ENCODE data around the gene OR10G2. TPM values are rescaled to one million over a fixed set of nuclear protein-coding genes. Genes with fewer than 3 reads are reported as not detected.
"Not testable (repeated sequence)": the region's sequence is repeated elsewhere in the genome, so short reads cannot be mapped to it uniquely, and the experiment has no call there.

OR10G2 gene
- total and polyA plus RNA-seq, 2 experiments from 2014 or later: not detected

DNA sequence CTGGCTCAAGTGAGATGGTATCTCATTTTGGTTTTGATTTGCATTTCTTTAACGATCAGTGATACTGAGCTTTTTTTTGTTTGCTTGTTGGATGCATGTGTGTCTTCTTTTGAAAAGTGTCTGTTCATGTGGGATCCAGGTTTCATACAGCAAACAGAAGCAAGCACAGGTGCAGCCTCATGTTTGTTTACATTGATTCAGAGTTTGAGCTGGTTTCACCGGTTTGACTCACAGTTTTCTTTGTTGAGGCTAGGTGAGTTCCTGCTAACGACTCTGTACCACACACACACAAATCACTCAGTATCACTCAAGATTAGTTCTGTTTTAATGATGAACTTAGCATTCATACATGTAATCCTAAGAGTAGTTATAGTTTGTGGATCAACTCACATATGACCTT is 3.7 kb downstream of the OR10G2 start:
- H3K27ac ChIP-seq: no peak overlapping the region
- H3K27me3 ChIP-seq: no peaks in the 10 kb centered on the region
- H3K4me3 ChIP-seq: no peak overlapping the region

GRCh38 chr14:21630503-21630902 is 4.2 kb downstream of the OR10G2 start:
- DNase-seq (ENCODE audit: low read depth in 1 of 2, low spot score in 1 of 2); H3K4me1 ChIP-seq (ENCODE audit: low read depth); H3K36me3 ChIP-seq; H3K9me3 ChIP-seq (ENCODE audit: low read depth); H3K27ac ChIP-seq; H3K4me3 ChIP-seq; H3K27me3 ChIP-seq: not testable (repeated sequence)

More for the DNA sequence above, 3.7 kb downstream of the OR10G2 start:
- Histone ChIP-seq H3K4me1 (ENCODE audit: low read depth) (no peaks in the 10 kb centered on the region), H3K9me3 (ENCODE audit: low read depth) (no peaks in the 10 kb centered on the region), H3K36me3 (no peaks in the 10 kb centered on the region)
- no peak for DNase-seq (ENCODE audit: low read depth in 1 of 2, low spot score in 1 of 2)
- TF ChIP-seq CTCF (IDR thresholded peaks at IDR 0.05; ENCODE audit: low read depth, low read length): no peak

DNA sequence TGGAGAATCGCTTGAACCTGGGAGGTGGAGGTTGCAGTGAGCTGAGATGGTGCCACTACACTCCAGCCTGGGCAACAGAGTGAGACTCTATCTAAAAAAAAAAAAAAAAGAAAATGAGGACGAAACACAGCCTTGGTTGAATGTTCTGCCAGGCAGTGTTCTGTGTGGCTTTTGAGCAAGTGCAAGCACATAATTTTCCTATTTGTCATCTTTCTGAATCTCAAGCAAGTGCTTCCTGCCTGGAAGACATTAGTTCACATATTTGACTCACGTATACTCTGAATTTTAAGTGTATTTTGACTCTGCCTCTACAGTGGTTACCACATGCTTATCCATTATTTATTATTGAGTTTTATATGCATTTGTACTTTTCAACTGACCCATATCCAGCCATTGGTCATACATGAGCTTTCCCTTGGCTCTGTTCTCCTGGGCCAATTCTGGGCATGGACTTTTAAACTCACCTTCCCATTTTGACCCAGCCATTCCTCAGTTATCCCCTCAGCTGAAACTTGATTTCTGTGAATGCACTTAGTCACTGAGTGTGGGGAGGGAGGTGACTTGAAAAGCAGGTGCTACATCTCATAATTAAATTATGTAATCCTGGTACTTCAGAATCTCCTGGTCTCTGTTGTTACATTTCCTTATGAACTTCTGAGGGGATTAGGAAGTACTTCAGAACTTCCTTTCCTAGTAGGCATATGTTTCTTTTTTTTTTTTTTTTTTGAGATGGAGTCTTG is 8.1 kb downstream of the OR10G2 start:
- DNase-seq (ENCODE audit: low read depth in 1 of 2, low spot score in 1 of 2): peak in 1 of 2 donors; percentile 55
- no peak overlapping the region for H3K4me3 ChIP-seq
- H3K4me1 ChIP-seq (ENCODE audit: low read depth): no peaks in the 10 kb centered on the region
- H3K36me3 ChIP-seq: no peaks in the 10 kb centered on the region
- no peaks in the 10 kb centered on the region for H3K9me3 ChIP-seq (ENCODE audit: low read depth)
- TF ChIP-seq CTCF (IDR thresholded peaks at IDR 0.05; ENCODE audit: low read depth, low read length): no peak
- no peak overlapping the region for H3K27ac ChIP-seq
- no peaks in the 10 kb centered on the region for H3K27me3 ChIP-seq

DNA sequence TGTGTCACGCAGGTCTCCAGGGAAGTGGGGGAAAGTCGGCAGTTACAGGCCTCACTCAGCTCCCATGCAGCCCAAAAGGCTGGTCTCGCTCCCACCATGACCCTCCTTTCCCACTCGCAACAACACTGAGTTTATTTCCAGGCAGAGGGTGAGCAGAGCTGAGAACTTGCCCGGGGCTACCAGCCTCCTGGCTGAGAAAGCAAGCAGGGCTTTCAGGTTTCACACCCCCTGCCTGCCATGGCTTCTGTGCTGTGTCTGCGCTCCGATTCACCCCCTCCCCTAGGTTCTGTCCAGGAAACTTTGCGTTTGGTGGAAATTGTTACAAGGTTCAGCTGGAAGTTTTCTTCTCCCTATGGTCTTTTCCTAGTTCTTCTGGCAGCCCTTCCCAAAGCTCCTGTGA is 17.1 kb downstream of the OR10G2 start:
- no peaks in the 10 kb centered on the region for H3K36me3 ChIP-seq
- no peak overlapping the region for H3K27ac ChIP-seq
- no peak overlapping the region for H3K4me3 ChIP-seq
- no peak for DNase-seq (ENCODE audit: low read depth in 1 of 2, low spot score in 1 of 2)
- H3K27me3 ChIP-seq: no peaks in the 10 kb centered on the region
- no peak for TF ChIP-seq CTCF (IDR thresholded peaks at IDR 0.05; ENCODE audit: low read depth, low read length)
- no peaks in the 10 kb centered on the region for H3K4me1 ChIP-seq (ENCODE audit: low read depth)
- no peaks in the 10 kb centered on the region for H3K9me3 ChIP-seq (ENCODE audit: low read depth)

DNA sequence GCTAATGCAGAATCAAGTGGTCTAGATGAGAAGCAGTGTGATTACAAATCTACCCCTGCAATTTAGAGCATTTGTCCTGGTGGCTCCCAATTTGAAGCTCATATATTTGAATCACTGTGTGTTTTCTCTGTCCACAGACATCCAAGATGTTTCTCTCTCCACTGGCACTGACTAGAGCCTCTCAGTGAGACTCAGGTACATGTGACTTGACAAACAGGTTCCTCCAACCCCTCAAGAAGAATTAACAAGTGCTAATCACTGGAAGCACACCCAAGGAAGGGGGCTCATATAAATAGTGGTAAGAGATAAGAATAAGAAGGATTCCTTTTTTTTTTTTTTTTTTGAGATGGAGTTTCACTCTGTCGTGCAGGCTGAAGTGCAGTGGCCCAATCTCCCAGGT is 20.5 kb downstream of the OR10G2 start:
- no peak for DNase-seq (ENCODE audit: low read depth in 1 of 2, low spot score in 1 of 2)
- Histone ChIP-seq H3K36me3 (no peaks in the 10 kb centered on the region), H3K27me3 (no peaks in the 10 kb centered on the region), H3K27ac (no peak overlapping the region), H3K9me3 (ENCODE audit: low read depth) (no peaks in the 10 kb centered on the region), H3K4me3 (no peak overlapping the region), H3K4me1 (ENCODE audit: low read depth) (no peaks in the 10 kb centered on the region)
- TF ChIP-seq CTCF (IDR thresholded peaks at IDR 0.05; ENCODE audit: low read depth, low read length): no peak

GRCh38 chr14:21612324-21612723 is 22.4 kb downstream of the OR10G2 start:
- H3K9me3 ChIP-seq (ENCODE audit: low read depth): no peaks in the 10 kb centered on the region
- DNase-seq (ENCODE audit: low read depth in 1 of 2, low spot score in 1 of 2): peak in 1 of 2 donors; percentile 2
- no peak overlapping the region for H3K27ac ChIP-seq
- TF ChIP-seq CTCF (IDR thresholded peaks at IDR 0.05; ENCODE audit: low read depth, low read length): no peak
- H3K27me3 ChIP-seq: no peaks in the 10 kb centered on the region
- no peak overlapping the region for H3K4me3 ChIP-seq
- no peaks in the 10 kb centered on the region for H3K4me1 ChIP-seq (ENCODE audit: low read depth)
- no peaks in the 10 kb centered on the region for H3K36me3 ChIP-seq

DNA sequence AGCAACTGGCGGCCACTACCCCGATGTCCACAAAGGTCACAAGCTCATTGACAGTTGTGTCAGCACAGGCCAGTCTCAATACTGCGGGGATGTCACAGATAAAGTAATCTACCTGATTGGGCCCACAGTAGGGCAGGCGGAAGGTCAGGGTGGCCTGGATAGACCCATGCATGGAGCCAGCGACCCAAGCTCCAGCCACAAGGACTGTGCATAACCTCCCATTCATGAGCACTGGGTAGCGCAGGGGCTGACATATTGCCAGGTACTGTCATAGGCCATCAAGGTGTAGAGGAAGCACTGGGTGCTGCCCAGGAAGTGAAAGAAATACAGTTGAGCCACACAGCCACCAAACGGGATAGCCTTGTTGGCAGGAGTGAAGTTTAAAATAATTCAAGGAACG is 32.6 kb downstream of the OR10G2 start:
- H3K4me3 ChIP-seq; H3K4me1 ChIP-seq (ENCODE audit: low read depth); H3K36me3 ChIP-seq; H3K27ac ChIP-seq; H3K27me3 ChIP-seq; H3K9me3 ChIP-seq (ENCODE audit: low read depth); DNase-seq (ENCODE audit: low read depth in 1 of 2, low spot score in 1 of 2): not testable (repeated sequence)

All from cardiac muscle cell (in vitro differentiated cells and primary cell).